Mammary epithelial cell (primary cell): ENCODE results near the gene VASN.

Experiments used
- EZH2 ChIP-seq: IDR thresholded peaks from 2 replicates; pipeline ENCODE4 v1.6.1; 2012; ENCODE audit warnings: low read length, inconsistent platforms, borderline replicate concordance
- TF ChIP-seq, protein P1 (sequence below), 2 donors: IDR thresholded peaks in 1 of 2; conservative IDR thresholded peaks in 1 of 2; 2 replicates each; pipeline ENCODE4 v1.5.1; 2011 to 2012; ENCODE audit warnings: inconsistent platforms in 2 of 2, low read length in 2 of 2, mild to moderate bottlenecking in 2 of 2, control low read depth in 1 of 2, low read depth in 1 of 2; ENCODE audit not compliant: insufficient read depth in 1 of 2; ENCODE audit errors: extremely low read depth in 1 of 2

GRCh38 chr16:4375717-4376116, 4.1 kb downstream of the VASN start:
- TF ChIP-seq, protein P1, sequence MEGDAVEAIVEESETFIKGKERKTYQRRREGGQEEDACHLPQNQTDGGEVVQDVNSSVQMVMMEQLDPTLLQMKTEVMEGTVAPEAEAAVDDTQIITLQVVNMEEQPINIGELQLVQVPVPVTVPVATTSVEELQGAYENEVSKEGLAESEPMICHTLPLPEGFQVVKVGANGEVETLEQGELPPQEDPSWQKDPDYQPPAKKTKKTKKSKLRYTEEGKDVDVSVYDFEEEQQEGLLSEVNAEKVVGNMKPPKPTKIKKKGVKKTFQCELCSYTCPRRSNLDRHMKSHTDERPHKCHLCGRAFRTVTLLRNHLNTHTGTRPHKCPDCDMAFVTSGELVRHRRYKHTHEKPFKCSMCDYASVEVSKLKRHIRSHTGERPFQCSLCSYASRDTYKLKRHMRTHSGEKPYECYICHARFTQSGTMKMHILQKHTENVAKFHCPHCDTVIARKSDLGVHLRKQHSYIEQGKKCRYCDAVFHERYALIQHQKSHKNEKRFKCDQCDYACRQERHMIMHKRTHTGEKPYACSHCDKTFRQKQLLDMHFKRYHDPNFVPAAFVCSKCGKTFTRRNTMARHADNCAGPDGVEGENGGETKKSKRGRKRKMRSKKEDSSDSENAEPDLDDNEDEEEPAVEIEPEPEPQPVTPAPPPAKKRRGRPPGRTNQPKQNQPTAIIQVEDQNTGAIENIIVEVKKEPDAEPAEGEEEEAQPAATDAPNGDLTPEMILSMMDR (conservative IDR thresholded peaks at IDR 0.05 in 1 of 2, IDR thresholded peaks at IDR 0.05 in 1 of 2; ENCODE audit: extremely low read depth in 1 of 2, insufficient read depth in 1 of 2, low read depth in 1 of 2, low read length in 2 of 2) = no peak
- no peak for TF ChIP-seq EZH2
